Measurements from ENCODE around the gene ITPK1.

DNA sequence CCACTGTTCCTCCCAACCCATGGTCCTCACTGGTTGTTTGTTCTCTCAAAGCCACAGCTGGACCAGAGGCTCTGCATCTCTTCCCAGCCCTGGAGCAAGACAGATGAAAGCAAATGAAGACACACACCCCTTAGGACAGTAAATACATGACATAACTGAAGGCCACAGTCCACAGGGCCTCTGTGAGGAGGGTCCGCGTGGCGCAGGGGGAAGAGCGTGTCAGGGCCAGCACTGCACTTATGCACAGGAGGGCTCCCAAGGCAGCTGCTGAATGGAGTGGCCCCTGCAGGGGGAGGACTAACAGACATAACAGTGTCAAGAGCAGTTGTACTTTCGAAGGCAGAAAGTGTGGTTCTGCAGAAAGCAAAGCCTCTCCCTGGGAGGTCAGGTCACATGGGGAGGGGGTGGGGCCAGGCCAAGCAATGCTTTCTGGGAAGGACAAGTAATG is 112.8 kb downstream of the ITPK1 start:
- TF ChIP-seq, protein P1, sequence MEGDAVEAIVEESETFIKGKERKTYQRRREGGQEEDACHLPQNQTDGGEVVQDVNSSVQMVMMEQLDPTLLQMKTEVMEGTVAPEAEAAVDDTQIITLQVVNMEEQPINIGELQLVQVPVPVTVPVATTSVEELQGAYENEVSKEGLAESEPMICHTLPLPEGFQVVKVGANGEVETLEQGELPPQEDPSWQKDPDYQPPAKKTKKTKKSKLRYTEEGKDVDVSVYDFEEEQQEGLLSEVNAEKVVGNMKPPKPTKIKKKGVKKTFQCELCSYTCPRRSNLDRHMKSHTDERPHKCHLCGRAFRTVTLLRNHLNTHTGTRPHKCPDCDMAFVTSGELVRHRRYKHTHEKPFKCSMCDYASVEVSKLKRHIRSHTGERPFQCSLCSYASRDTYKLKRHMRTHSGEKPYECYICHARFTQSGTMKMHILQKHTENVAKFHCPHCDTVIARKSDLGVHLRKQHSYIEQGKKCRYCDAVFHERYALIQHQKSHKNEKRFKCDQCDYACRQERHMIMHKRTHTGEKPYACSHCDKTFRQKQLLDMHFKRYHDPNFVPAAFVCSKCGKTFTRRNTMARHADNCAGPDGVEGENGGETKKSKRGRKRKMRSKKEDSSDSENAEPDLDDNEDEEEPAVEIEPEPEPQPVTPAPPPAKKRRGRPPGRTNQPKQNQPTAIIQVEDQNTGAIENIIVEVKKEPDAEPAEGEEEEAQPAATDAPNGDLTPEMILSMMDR (IDR thresholded peaks at IDR 0.05) = no peak
- TF ChIP-seq POLR2A (IDR thresholded peaks at IDR 0.05) = no peak
